HCT116 (cell line): Measurements from ENCODE around the gene TMEM117.

ENCODE experiments used
- CBX3 ChIP-seq: IDR thresholded peaks from 2 replicates; pipeline ENCODE4 v1.6.1; 2012; ENCODE audit warnings: low read depth
- EGR1 ChIP-seq: IDR thresholded peaks from 2 replicates; pipeline ENCODE4 v1.6.1; 2012; ENCODE audit warnings: low read depth
- ELF1 ChIP-seq: IDR thresholded peaks from 2 replicates; pipeline ENCODE4 v1.6.1; 2012; ENCODE audit warnings: low read depth, borderline replicate concordance
- EZH2phosphoT487 ChIP-seq: fragments of 200-600 bp; IDR thresholded peaks from 2 replicates; pipeline ENCODE4 v1.6.1; 2018; ENCODE audit warnings: antibody characterized with exemption, borderline replicate concordance
- JUND ChIP-seq: IDR thresholded peaks from 2 replicates; pipeline ENCODE4 v1.6.1; 2012
- POLR2A ChIP-seq: IDR thresholded peaks from 2 replicates; pipeline ENCODE4 v1.7.0; 2011; ENCODE audit warnings: borderline replicate concordance; ENCODE audit not compliant: insufficient read depth, insufficient read length; ENCODE audit errors: extremely low read depth
- REST ChIP-seq: IDR thresholded peaks from 2 replicates; pipeline ENCODE4 v1.6.1; 2012; ENCODE audit warnings: low read depth
- TF ChIP-seq, protein P1 (sequence below), 3 experiments: fragments of 200-600 bp in 1 of 3; sonication (generic) in 1 of 3; IDR thresholded peaks in 2 of 3; conservative IDR thresholded peaks in 1 of 3; 2 replicates each; pipeline ENCODE4 v1.5.1; 2012 to 2017; ENCODE audit warnings: low read depth in 2 of 3, low read length in 2 of 3, antibody characterized with exemption in 1 of 3, borderline replicate concordance in 1 of 3, control low read depth in 1 of 3, mild to moderate bottlenecking in 1 of 3, mixed read lengths in 1 of 3, mixed run types in 1 of 3, moderate library complexity in 1 of 3; ENCODE audit not compliant: insufficient read depth in 1 of 3

DNA sequence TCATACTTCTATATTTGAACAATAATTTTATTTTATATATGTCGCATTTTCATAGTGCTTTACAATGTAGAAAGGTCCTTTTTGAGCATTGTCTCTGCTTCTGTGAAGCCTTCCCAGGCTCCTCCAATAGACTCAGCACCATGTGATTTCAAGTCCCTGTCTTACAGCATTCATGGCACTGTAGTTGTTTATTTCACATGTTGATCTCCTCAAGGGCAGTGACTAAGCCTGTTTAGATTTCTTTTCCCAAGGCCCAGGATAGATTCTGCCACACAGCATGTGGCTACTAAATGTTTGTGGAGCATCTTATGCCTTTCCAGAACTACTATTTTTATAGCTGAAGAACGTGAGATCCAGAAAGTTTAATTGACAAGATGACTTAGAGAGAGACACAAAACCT is 391.7 kb downstream of the TMEM117 start:
- TF ChIP-seq CBX3: no peak
- no peak for TF ChIP-seq REST
- TF ChIP-seq POLR2A: no peak
- no peak for TF ChIP-seq EZH2phosphoT487
- TF ChIP-seq, protein P1, sequence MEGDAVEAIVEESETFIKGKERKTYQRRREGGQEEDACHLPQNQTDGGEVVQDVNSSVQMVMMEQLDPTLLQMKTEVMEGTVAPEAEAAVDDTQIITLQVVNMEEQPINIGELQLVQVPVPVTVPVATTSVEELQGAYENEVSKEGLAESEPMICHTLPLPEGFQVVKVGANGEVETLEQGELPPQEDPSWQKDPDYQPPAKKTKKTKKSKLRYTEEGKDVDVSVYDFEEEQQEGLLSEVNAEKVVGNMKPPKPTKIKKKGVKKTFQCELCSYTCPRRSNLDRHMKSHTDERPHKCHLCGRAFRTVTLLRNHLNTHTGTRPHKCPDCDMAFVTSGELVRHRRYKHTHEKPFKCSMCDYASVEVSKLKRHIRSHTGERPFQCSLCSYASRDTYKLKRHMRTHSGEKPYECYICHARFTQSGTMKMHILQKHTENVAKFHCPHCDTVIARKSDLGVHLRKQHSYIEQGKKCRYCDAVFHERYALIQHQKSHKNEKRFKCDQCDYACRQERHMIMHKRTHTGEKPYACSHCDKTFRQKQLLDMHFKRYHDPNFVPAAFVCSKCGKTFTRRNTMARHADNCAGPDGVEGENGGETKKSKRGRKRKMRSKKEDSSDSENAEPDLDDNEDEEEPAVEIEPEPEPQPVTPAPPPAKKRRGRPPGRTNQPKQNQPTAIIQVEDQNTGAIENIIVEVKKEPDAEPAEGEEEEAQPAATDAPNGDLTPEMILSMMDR (IDR thresholded peaks at IDR 0.05 in 2 of 3, conservative IDR thresholded peaks at IDR 0.05 in 1 of 3; ENCODE audit: borderline replicate concordance in 1 of 3, insufficient read depth in 1 of 3, low read depth in 2 of 3, low read length in 2 of 3): no peak
- no peak for TF ChIP-seq ELF1
- TF ChIP-seq JUND: no peak
- no peak for TF ChIP-seq EGR1
